ENCODE data around the gene ELP5. TPM values are rescaled to one million over a fixed set of nuclear protein-coding genes. Genes with fewer than 3 reads are reported as not detected.

ELP5 gene
- 32.8 and 37.0 TPM in 2 replicates for total RNA-seq

GRCh38 chr17:7252176-7253043 lies at the start of gene ELP5:
ELP5 (plus strand) TSS chr17:7252215; CDS start chr17:7252551, 336 bp downstream.

GRCh38 chr17:7219812-7220592 lies 32.0 kb upstream of the ELP5 start, which contains the start of the genes ACADVL and DLG4:
ACADVL (plus strand) TSS chr17:7219938; CDS start chr17:7219985, 47 bp downstream.
DLG4 (minus strand) TSS chr17:7219836.

GRCh38 chr17:7234083-7234951 lies 17.7 kb upstream of the ELP5 start, which contains the start of gene DVL2:
DVL2 (minus strand) TSS chr17:7234517; CDS start chr17:7234262, 255 bp downstream.

GRCh38 chr17:7239091-7240027 lies 12.7 kb upstream of the ELP5 start, which contains the start of gene PHF23:
PHF23 (minus strand) TSS chr17:7239457; CDS start chr17:7239279, 178 bp downstream.

GRCh38 chr17:7241783-7242716 lies 10.0 kb upstream of the ELP5 start, which contains the start of gene GABARAP:
GABARAP (minus strand) TSS chr17:7242449; CDS start chr17:7242330, 119 bp downstream.

GRCh38 chr17:7251661-7252175 lies 297 bp upstream of the ELP5 start, which contains the start of gene CTDNEP1:
CTDNEP1 (minus strand) TSS chr17:7251734; CDS start chr17:7251296, 438 bp downstream.

GRCh38 chr17:7262192-7262934 lies 10.3 kb downstream of the ELP5 start, which contains the start of gene CLDN7:
CLDN7 (minus strand) TSS chr17:7262478; CDS start chr17:7262043, 435 bp downstream.

GRCh38 chr17:7281074-7281952 lies 29.3 kb downstream of the ELP5 start, which contains the start of gene SLC2A4:
SLC2A4 (plus strand) TSS chr17:7281718; CDS start chr17:7281935, 217 bp downstream.

GRCh38 chr17:7294614-7295153 lies 42.7 kb downstream of the ELP5 start, which contains the start of gene YBX2:
YBX2 (minus strand) TSS chr17:7294639; CDS start chr17:7294500, 139 bp downstream.

GRCh38 chr17:7306911-7307685 lies 55.1 kb downstream of the ELP5 start, which contains the start of gene EIF5A:
EIF5A (plus strand) TSS chr17:7307628; CDS start chr17:7309636, 2,008 bp downstream.

Other genes starting within 250 kb of the ELP5 start
- gene RNASEK, start 239.6 kb upstream of the ELP5 start, total RNA-seq: 339 and 414 TPM in 2 replicates
- gene BCL6B, start 229.2 kb upstream of the ELP5 start, total RNA-seq: 32.2 and 37.0 TPM in 2 replicates
- gene SLC16A13, start 216.2 kb upstream of the ELP5 start, total RNA-seq: 5.2 and 5.7 TPM in 2 replicates
- 0.69 and 0.73 TPM in 2 replicates for gene SLC16A11, start 208.1 kb upstream of the ELP5 start, total RNA-seq
- gene CLEC10A, start 172.0 kb upstream of the ELP5 start, total RNA-seq: not detected in 2 replicates
- not detected in 2 replicates for gene ASGR2, start 137.4 kb upstream of the ELP5 start, total RNA-seq
- gene ASGR1, start 72.8 kb upstream of the ELP5 start, total RNA-seq: 2.8 and 4.1 TPM in 2 replicates
- gene DLG4, start 32.4 kb upstream of the ELP5 start, total RNA-seq: 4.7 and 8.4 TPM in 2 replicates
- gene ACADVL, start 32.3 kb upstream of the ELP5 start, total RNA-seq: 187 and 204 TPM in 2 replicates
- gene DVL2, start 17.7 kb upstream of the ELP5 start, total RNA-seq: 36.6 and 41.9 TPM in 2 replicates
- gene PHF23, start 12.8 kb upstream of the ELP5 start, total RNA-seq: 26.9 and 41.7 TPM in 2 replicates
- gene GABARAP, start 9.8 kb upstream of the ELP5 start, total RNA-seq: 280 and 300 TPM in 2 replicates
- 49.4 and 51.8 TPM in 2 replicates for gene CTDNEP1, start 481 bp upstream of the ELP5 start, total RNA-seq
- gene CLDN7, start 10.3 kb downstream of the ELP5 start, total RNA-seq: 8.7 and 12.3 TPM in 2 replicates
- 0.10 and 0.13 TPM in 2 replicates for gene SLC2A4, start 29.5 kb downstream of the ELP5 start, total RNA-seq
- gene YBX2, start 42.4 kb downstream of the ELP5 start, total RNA-seq: not detected in 2 replicates
- 572 and 718 TPM in 2 replicates for gene EIF5A, start 55.4 kb downstream of the ELP5 start, total RNA-seq
- 63.7 and 93.7 TPM in 2 replicates for gene GPS2, start 63.1 kb downstream of the ELP5 start, total RNA-seq
- gene NEURL4, start 77.1 kb downstream of the ELP5 start, total RNA-seq: 9.8 and 11.4 TPM in 2 replicates
- 0.07 TPM in 1 of 2 replicates, not detected in the other for gene ACAP1, start 84.3 kb downstream of the ELP5 start, total RNA-seq
- gene KCTD11, start 99.9 kb downstream of the ELP5 start, total RNA-seq: 4.2 and 5.5 TPM in 2 replicates
- not detected in 2 replicates for gene TMEM95, start 102.9 kb downstream of the ELP5 start, total RNA-seq
- gene TNK1, start 128.9 kb downstream of the ELP5 start, total RNA-seq: 0.15 and 2.5 TPM in 2 replicates
- 66.6 and 72.2 TPM in 2 replicates for gene PLSCR3, start 142.3 kb downstream of the ELP5 start, total RNA-seq
- gene TMEM256, start 151.9 kb downstream of the ELP5 start, total RNA-seq: 41.1 and 116 TPM in 2 replicates
- gene NLGN2, start 155.6 kb downstream of the ELP5 start, total RNA-seq: 2.9 and 3.1 TPM in 2 replicates
- gene SPEM1, start 168.1 kb downstream of the ELP5 start, total RNA-seq: not detected in 2 replicates
- gene SPEM2, start 173.4 kb downstream of the ELP5 start, total RNA-seq: not detected in 2 replicates
- gene SPEM3, start 176.6 kb downstream of the ELP5 start, total RNA-seq: not detected in 2 replicates
- gene TMEM102, start 183.2 kb downstream of the ELP5 start, total RNA-seq: 8.0 and 9.7 TPM in 2 replicates
- gene FGF11, start 187.3 kb downstream of the ELP5 start, total RNA-seq: 0.20 TPM in 1 of 2 replicates, not detected in the other
- gene CHRNB1, start 192.8 kb downstream of the ELP5 start, total RNA-seq: 3.5 and 10.1 TPM in 2 replicates
- 18.9 and 20.9 TPM in 2 replicates for gene ZBTB4, start 227.4 kb downstream of the ELP5 start, total RNA-seq
- gene SLC35G6, start 229.2 kb downstream of the ELP5 start, total RNA-seq: not detected in 2 replicates
- gene POLR2A, start 232.2 kb downstream of the ELP5 start, total RNA-seq: 45.0 and 63.4 TPM in 2 replicates

All from mammary microvascular endothelial cell (primary cell).